B cell (primary cell): ENCODE data around the gene ADCY2. TPM values are rescaled to one million over a fixed set of nuclear protein-coding genes. Genes with fewer than 3 reads are reported as not detected.

ENCODE experiments used
- ATAC-seq: fragments of 200-7000 bp; cut with Tn5 transposase; one replicate; pipeline ENCODE4 v1.10.0; 2021; ENCODE audit warnings: low read depth, mild to moderate bottlenecking, moderate number of reproducible peaks, moderate library complexity
- CTCF ChIA-PET: fragments of 350-600 bp; sonication (Branson Sonifier 250); formaldehyde crosslinking; loops from one replicate; lab custom pipeline; 2021; ENCODE audit warnings: antibody characterized with exemption, inconsistent platforms; lab: Charles Lee
- POLR2A ChIA-PET: fragments of 350-600 bp; sonication (Branson Sonifier 250); formaldehyde crosslinking; loops from one replicate; lab custom pipeline; 2021; ENCODE audit warnings: antibody characterized with exemption; lab: Charles Lee
- DNase-seq: peaks from one replicate; pipeline ENCODE4 v3.0.0; 2013
- H2AFZ ChIP-seq: 2 replicates; pipeline ENCODE4 v1.6.1; 2012; ENCODE audit warnings: mild to moderate bottlenecking, low read depth, low read length; ENCODE audit not compliant: insufficient read depth, poor library complexity, severe bottlenecking
- H3K27ac ChIP-seq, 2 donors: 1 replicate in 1 of 2; 2 replicates in 1 of 2; pipeline ENCODE4 v1.5.1; 2012 to 2013; ENCODE audit warnings: low read length in 2 of 2, mild to moderate bottlenecking in 2 of 2, moderate library complexity in 1 of 2
- H3K27me3 ChIP-seq, 4 experiments: fragments of 200-600 bp in 1 of 4; sonication (generic) in 1 of 4; replicated peaks in 1 of 4; 1 replicate in 2 of 4; 2 replicates in 2 of 4; pipeline versions ENCODE4 v1.6.1 to v1.7.0; 2013 to 2016; ENCODE audit warnings: low read length in 3 of 4, mild to moderate bottlenecking in 2 of 4, mixed read lengths in 1 of 4, moderate library complexity in 1 of 4; ENCODE audit not compliant: insufficient read depth in 4 of 4, control insufficient read depth in 3 of 4; ENCODE audit errors: control extremely low read depth in 1 of 4
- H3K36me3 ChIP-seq, 2 experiments: replicated peaks in 1 of 2; 1 replicate in 1 of 2; 2 replicates in 1 of 2; pipeline versions ENCODE4 v1.6.1 to v1.7.1; 2013; ENCODE audit warnings: low read length in 1 of 2; ENCODE audit not compliant: insufficient read depth in 2 of 2, control insufficient read depth in 1 of 2; ENCODE audit errors: control extremely low read depth in 1 of 2, extremely low read depth in 1 of 2
- H3K4me1 ChIP-seq, 2 donors: fragments of 200-600 bp in 1 of 2; sonication (generic) in 1 of 2; 1 replicate in 1 of 2; 2 replicates in 1 of 2; pipeline versions ENCODE4 v1.5.1 to v1.6.1; 2013 to 2017; ENCODE audit warnings: low read length in 2 of 2; ENCODE audit not compliant: control insufficient read depth in 2 of 2, insufficient read depth in 2 of 2
- H3K4me2 ChIP-seq: replicated peaks from 2 replicates; pipeline ENCODE3; 2012; ENCODE audit warnings: mild to moderate bottlenecking, low read depth, low read length; ENCODE audit not compliant: poor library complexity, severe bottlenecking
- H3K4me3 ChIP-seq, 5 experiments: fragments of 200-600 bp in 1 of 5; sonication (generic) in 1 of 5; 1 replicate in 3 of 5; 2 replicates in 2 of 5; pipeline versions ENCODE4 v1.5.1 to v1.7.0; 2011 to 2016; ENCODE audit warnings: low read length in 4 of 5, mild to moderate bottlenecking in 4 of 5, low read depth in 2 of 5, control low read depth in 1 of 5, moderate library complexity in 1 of 5; ENCODE audit not compliant: insufficient read depth in 1 of 5; ENCODE audit errors: control extremely low read depth in 1 of 5, extremely low read depth in 1 of 5
- H3K79me2 ChIP-seq: fragments of 200-600 bp; sonication (generic); one replicate; pipeline ENCODE4 v1.6.0; 2016; ENCODE audit warnings: low read length; ENCODE audit not compliant: control insufficient read depth, insufficient read depth
- H3K9ac ChIP-seq: fragments of 200-600 bp; sonication (generic); 2 replicates; pipeline ENCODE4 v1.6.1; 2017; ENCODE audit warnings: mild to moderate bottlenecking, low read length, moderate library complexity
- H3K9me3 ChIP-seq, 3 donors: one replicate each; pipeline versions ENCODE4 v1.6.1 to v1.7.1; 2013; ENCODE audit warnings: low read length in 2 of 3; ENCODE audit not compliant: control insufficient read depth in 2 of 3, insufficient read depth in 1 of 3; ENCODE audit errors: control extremely low read depth in 1 of 3
- H4K20me1 ChIP-seq: 2 replicates; pipeline ENCODE4 v1.6.0; 2012; ENCODE audit warnings: mild to moderate bottlenecking, low read length; ENCODE audit not compliant: insufficient read depth, control insufficient read depth, poor library complexity, severe bottlenecking
- H3K27ac Mint-ChIP-seq: one replicate; pipeline ENCODE4 v1.8.0; 2021; ENCODE audit warnings: mixed read lengths
- H3K27me3 Mint-ChIP-seq: one replicate; pipeline ENCODE4 v1.8.0; 2021; ENCODE audit warnings: mixed read lengths
- H3K4me1 Mint-ChIP-seq: one replicate; pipeline ENCODE4 v1.8.0; 2021; ENCODE audit warnings: mixed read lengths
- H3K4me3 Mint-ChIP-seq: one replicate; pipeline ENCODE4 v1.8.0; 2021; ENCODE audit warnings: mixed read lengths
- H3K9me3 Mint-ChIP-seq: one replicate; pipeline ENCODE4 v1.8.0; 2022; ENCODE audit warnings: mixed read lengths; ENCODE audit not compliant: insufficient read depth
- EZH2 ChIP-seq: IDR thresholded peaks from 2 replicates; pipeline ENCODE4 v1.6.1; 2012; ENCODE audit warnings: borderline replicate concordance, low read depth, mild to moderate bottlenecking, moderate library complexity, low read length; ENCODE audit not compliant: insufficient read depth, poor library complexity, severe bottlenecking
- WGBS: methylation state at CpG from one replicate; pipeline ENCODE4 v1.1.5; 2013; ENCODE audit warnings: missing lambda C conversion rate; ENCODE audit not compliant: insufficient coverage; 5-methylcytosine and 5-hydroxymethylcytosine counted together
- intact Hi-C: fragments of 100-400 bp; cut with micrococcal nuclease; formaldehyde crosslinking; loops from one replicate; pipeline ENCODE4 v1.10.0; 2022
- polyA plus RNA-seq: library from polyadenylated mRNA; depleted of rRNA; stranded (reverse); fragments of >200 nt; gene quantifications from 2 replicates; pipeline ENCODE4 v1.2.3, GENCODE V29; 2012
- total RNA-seq, 2 donors: library from RNA; stranded (reverse); fragments of 120-200 nt in 1 of 2; gene quantifications; 1 replicate in 1 of 2; 2 replicates in 1 of 2; pipeline versions ENCODE4 v1.2.3 to v1.2.4, GENCODE V29; 2013 to 2022
- TF ChIP-seq, protein P1 (sequence below): fragments of 200-600 bp; IDR thresholded peaks from one replicate; pipeline ENCODE4 v1.8.0; 2022; ENCODE audit warnings: antibody characterized with exemption, mild to moderate bottlenecking

Gene ADCY2
- total and polyA plus RNA-seq, 2 donors (not counting 1 experiment from before 2014, with no cell fraction given): not detected

- no peak for DNase-seq
- no peak overlapping the region for H3K4me3 ChIP-seq
- peaks cover 3 to 29% of the 10 kb centered on the region in 2 experiments for H3K36me3 ChIP-seq
- H2AFZ ChIP-seq: no peak overlapping the region
- WGBS: no CpG with 5 or more reads among the region's 2 CpGs
- no peaks in the 10 kb centered on the region for H3K27me3 ChIP-seq
- no peaks in the 10 kb centered on the region for H3K27me3 Mint-ChIP-seq
- H3K27ac Mint-ChIP-seq: no peak overlapping the region
- no peak overlapping the region for H3K27ac ChIP-seq
- no peak overlapping the region for H3K4me3 Mint-ChIP-seq
- H3K4me1 ChIP-seq: peaks cover 19 to 20% of the 10 kb centered on the region in 2 donors
- H3K9me3 ChIP-seq: no peaks in the 10 kb centered on the region
- H3K79me2 ChIP-seq: peaks cover 33% of the 10 kb centered on the region
- no peak for ATAC-seq
- peaks cover 40% of the 10 kb centered on the region for H3K4me1 Mint-ChIP-seq
- ChIA-PET POLR2A (no interaction called here), CTCF (no interaction called here)
- H3K9me3 Mint-ChIP-seq: no peaks in the 10 kb centered on the region
- peaks cover 10% of the 10 kb centered on the region for H4K20me1 ChIP-seq
- intact Hi-C loops: loop anchor here (5.0 kb wide), 1 partner anchor 1154 kb away; the partner anchor contains the start of gene TENT4A
- no peak overlapping the region for H3K4me2 ChIP-seq
- H3K9ac ChIP-seq: no peak overlapping the region
- TF ChIP-seq, protein P1, sequence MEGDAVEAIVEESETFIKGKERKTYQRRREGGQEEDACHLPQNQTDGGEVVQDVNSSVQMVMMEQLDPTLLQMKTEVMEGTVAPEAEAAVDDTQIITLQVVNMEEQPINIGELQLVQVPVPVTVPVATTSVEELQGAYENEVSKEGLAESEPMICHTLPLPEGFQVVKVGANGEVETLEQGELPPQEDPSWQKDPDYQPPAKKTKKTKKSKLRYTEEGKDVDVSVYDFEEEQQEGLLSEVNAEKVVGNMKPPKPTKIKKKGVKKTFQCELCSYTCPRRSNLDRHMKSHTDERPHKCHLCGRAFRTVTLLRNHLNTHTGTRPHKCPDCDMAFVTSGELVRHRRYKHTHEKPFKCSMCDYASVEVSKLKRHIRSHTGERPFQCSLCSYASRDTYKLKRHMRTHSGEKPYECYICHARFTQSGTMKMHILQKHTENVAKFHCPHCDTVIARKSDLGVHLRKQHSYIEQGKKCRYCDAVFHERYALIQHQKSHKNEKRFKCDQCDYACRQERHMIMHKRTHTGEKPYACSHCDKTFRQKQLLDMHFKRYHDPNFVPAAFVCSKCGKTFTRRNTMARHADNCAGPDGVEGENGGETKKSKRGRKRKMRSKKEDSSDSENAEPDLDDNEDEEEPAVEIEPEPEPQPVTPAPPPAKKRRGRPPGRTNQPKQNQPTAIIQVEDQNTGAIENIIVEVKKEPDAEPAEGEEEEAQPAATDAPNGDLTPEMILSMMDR: no peak
- no peak for TF ChIP-seq EZH2
Measured at GRCh38 chr5:7866196-7866595, 470.3 kb downstream of the ADCY2 start.

GRCh38 chr5:7867260-7867659 is 471.3 kb downstream of the ADCY2 start:
- H3K4me3 Mint-ChIP-seq: peak overlapping the region; percentile 66
- no peak overlapping the region for H3K9ac ChIP-seq
- CTCF ChIA-PET: interaction anchor here (1.2 kb wide), 1 partner anchor 19 kb away, joined by 3 read pairs; no protein-coding TSS in a partner anchor
- POLR2A ChIA-PET: no interaction called here
- intact Hi-C loops: loop anchor here (5.0 kb wide), 1 partner anchor 1155 kb away; the partner anchor contains the start of gene TENT4A
- H3K9me3 Mint-ChIP-seq: no peaks in the 10 kb centered on the region
- TF ChIP-seq, protein P1: no peak
- no peak for TF ChIP-seq EZH2
- no peak overlapping the region for H3K27ac Mint-ChIP-seq
- H2AFZ ChIP-seq: no peak overlapping the region
- H3K79me2 ChIP-seq: peaks cover 42% of the 10 kb centered on the region
- no peaks in the 10 kb centered on the region for H3K9me3 ChIP-seq
- H3K4me2 ChIP-seq: peak overlapping the region; percentile 84
- peaks cover 3 to 24% of the 10 kb centered on the region in 2 experiments for H3K36me3 ChIP-seq
- peaks cover 23 to 24% of the 10 kb centered on the region in 2 donors for H3K4me1 ChIP-seq
- no peaks in the 10 kb centered on the region for H3K27me3 Mint-ChIP-seq
- ATAC-seq (no peak), DNase-seq (no peak)
- H3K27ac ChIP-seq: no peak overlapping the region
- no peak overlapping the region for H3K4me3 ChIP-seq
- H4K20me1 ChIP-seq: peaks cover 16% of the 10 kb centered on the region
- 90% methylated on average over 2 of the region's 3 CpGs for WGBS
- no peaks in the 10 kb centered on the region for H3K27me3 ChIP-seq
- H3K4me1 Mint-ChIP-seq: peaks cover 49% of the 10 kb centered on the region
